ENCODE data around the gene GPS2.

GRCh38 chr17:7327501-7327900 is 12.3 kb upstream of the GPS2 start:
- TF ChIP-seq CTCF (IDR thresholded peaks at IDR 0.05) (no peak), POLR2A (IDR thresholded peaks at IDR 0.05) (no peak)

Data from uterus (tissue), 2 donors.